ENCODE measurements around the gene CCDC191.

CCDC191 gene, protein sequence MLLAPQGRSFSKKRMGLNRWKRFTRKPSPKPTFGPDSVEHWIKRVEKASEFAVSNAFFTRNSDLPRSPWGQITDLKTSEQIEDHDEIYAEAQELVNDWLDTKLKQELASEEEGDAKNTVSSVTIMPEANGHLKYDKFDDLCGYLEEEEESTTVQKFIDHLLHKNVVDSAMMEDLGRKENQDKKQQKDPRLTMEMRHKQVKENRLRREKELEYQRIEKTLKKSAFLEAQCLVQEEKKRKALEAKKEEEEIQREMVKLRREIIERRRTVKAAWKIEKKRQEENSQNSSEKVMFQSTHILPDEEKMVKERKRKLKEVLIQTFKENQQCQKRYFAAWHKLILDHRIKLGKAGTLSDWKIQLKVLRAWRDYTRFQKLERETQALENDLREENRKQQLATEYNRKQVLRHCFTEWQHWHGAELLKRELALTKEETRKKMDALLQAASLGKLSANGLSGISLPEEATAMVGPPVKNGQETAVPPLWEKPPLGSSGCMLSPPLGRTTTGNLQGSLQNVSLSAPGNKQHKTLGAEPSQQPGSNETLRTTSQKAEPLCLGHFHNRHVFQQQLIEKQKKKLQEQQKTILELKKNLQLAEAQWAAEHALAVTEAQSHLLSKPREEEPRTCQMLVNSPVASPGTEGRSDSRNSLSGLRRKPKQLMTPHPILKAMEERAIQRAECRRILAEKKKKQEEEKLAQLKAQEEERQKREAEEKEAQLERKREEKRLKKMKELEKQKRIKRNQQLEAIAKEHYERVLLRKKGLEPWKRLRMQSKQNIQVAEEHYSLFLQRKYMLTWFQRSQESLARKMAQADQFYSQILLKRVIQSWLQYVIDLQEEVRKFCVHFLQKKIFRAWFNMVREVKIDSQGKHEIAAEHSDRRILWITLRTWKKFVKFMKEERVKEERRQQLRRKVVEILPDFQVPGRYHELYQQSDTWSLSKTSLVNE

DNA sequence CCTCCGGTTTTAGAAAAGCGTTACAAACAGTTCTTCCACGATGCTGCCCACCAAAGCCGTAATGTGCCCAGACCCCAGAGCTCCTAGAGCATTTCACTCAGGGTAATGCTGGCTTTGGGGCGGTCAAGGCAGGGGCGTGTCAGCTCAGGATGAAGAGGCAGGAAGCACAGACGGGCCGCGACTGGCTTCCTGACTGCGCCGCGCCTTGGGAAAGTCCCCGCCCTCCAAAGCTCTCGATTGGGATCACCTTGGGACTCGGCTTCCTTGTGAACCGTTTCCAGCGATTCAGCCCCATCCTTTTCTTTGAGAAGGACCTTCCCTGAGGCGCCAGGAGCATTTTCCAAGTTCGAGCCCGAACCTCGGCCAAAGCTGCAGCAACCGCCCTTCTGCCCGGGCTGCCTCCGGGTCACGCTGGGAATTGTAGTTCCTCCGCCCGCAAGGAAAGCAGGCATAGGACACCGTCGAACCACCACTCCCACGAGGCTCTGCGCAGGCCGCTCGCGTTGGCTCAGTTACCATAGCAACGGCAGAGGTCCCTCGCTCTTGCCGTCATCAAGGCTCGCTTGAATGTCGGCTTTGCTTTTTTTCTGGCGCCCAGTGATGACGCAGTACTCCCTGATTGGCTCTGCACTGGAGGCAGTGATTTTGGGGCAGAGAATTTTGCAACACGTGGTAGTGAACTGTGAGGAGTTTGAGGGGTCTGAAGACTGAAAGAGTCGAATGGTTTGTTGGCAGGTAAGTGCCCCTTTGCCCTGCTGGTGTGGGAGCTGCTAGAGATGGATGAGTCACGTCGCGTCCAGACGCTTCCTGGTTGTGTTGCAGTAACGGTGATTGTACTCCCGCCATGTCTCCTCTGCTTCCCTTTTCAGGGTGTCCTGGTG, at the start of gene CCDC191, which contains the start of gene QTRT2:
Gene CCDC191, minus strand, starts transcription at position 397 of the 881 bp plus-strand sequence. Its CDS starts 60 bp downstream, at position 337.
Gene QTRT2, plus strand, starts transcription at position 608 of the 881 bp plus-strand sequence. CDS start 8,521 bp downstream, outside the sequence.
- DNase-seq = peak; percentile 99

DNA sequence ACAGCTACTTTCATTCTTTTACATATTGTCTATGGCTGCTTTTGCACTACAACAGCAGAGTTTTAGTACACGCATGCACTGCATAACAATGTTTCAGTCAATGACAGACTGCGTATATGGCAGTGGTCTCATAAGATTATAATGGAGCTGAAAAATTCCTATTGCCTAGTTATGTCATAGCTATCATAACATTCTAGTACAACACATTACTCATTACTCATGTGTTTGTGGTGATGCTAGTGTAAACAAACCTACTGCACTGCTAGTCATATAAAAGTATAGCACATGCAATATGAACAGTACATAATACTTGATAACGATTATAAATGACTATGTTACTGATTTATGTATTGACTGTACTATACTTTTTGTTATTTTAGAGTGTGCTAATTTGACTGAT, 48.1 kb upstream of the CCDC191 start:
- DNase-seq = no peak

DNA sequence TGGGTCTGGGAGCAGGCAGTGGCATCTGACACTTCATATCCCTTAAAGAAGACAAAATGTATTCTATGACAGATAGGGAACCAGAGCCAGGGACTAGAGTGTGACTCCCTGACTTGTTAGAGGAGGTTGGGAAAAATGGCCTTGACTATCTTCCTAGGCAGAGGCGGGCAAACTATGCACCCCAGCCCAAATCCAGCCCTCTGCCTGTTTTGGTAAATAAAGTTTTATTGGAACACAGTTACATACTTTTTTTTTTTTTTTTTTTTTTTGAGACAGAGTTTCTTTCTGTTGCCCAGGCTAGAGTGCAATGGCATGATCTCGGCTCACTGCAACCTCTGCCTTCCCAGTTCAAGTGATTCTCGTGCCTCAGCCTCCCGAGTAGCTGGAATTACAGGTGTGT, 47.5 kb upstream of the CCDC191 start:
- DNase-seq = no peak

DNA sequence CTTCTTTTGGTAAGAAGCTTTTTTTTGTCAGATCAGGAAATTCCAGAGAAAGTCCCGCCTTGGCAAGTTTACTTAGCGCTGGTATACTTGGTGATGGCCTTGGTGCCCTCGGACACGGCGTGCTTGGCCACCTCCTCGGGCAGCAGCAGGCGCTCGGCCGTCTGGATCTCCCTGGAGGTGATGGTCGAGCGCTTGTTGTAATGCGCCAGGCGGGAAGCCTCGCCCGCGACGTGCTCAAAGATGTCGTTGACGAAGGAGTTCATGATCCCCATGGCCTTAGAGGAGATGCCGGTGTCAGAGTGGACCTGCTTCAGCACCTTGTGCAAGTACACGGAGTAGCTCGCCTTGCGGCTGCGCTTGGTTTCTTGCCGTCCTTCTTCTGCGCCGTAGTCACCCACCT, 46.9 kb upstream of the CCDC191 start:
- DNase-seq = no peak

DNA sequence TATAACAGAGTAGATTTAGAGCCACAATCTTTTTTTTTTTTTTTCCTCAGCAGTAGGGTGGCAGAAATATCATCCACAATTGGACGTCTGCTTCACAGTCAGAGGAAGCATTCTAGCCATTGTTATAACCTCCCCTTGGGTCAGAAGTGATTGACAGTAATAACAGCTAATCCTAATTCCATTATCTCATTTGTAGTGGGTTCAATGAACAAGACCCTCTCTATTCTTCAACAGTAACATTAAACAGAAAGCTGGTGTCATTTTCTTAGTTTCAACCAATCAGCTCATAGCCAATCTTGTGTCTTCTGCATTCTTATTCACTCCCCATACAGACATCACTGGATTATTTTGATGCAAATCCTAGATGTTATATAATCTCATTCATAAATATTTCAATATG, 44.8 kb upstream of the CCDC191 start:
- DNase-seq = no peak

DNA sequence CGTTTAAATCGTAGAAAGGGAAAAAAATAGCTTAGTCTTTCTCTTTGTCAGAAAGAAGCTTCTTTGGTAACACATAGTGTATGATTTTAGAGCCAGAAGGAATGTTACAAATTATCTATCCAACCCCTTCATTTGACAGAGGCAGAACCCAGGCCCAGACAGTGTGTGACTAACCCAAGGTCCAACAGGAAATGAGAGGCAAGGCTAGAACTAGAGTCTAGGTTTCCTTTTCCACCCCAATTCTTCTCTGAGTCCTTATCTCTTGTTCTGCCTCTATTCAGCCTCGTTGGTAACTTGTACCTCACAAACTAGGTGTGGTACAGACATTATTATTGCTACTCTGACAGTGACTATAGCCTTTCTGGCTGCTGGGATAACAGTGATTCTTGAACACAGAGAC, 39.5 kb upstream of the CCDC191 start:
- no peak for DNase-seq

DNA sequence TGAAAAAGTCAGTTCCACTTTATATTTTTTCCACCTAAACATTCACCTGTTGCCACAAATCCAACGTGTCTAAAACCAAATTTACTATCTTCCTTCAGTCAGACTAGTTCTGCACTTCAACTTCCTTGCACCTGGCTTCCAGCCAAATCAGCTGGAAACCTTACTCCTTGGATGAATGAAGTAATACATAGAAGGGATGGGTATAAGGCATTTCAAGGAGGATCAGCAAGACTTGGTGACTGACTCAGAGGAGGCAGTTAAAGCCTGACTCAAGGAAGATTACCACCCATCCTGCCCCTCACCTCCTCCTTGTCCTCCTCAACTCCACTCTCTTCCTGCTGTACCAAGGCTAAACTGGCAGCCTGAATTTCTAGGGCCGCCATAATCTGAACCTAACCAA, 37.3 kb upstream of the CCDC191 start:
- peak; percentile 45 for DNase-seq

DNA sequence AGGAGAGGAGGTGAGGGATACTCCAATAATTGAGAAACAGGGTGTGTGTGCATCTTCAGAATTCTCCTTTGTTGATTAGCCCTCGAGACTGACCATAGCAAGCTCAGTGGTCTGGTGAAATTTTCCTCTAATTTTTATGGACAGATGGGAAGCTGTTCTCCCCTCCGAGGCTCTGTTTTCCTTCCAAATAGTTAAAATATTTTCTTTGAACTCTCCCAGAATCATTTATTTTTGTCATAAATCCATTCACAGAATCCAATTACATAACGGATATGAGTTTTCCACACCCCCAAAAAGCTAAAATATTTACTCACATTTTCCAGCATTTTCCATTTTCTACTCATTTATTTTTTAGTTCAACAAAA, 36.7 kb upstream of the CCDC191 start:
- no peak for DNase-seq

DNA sequence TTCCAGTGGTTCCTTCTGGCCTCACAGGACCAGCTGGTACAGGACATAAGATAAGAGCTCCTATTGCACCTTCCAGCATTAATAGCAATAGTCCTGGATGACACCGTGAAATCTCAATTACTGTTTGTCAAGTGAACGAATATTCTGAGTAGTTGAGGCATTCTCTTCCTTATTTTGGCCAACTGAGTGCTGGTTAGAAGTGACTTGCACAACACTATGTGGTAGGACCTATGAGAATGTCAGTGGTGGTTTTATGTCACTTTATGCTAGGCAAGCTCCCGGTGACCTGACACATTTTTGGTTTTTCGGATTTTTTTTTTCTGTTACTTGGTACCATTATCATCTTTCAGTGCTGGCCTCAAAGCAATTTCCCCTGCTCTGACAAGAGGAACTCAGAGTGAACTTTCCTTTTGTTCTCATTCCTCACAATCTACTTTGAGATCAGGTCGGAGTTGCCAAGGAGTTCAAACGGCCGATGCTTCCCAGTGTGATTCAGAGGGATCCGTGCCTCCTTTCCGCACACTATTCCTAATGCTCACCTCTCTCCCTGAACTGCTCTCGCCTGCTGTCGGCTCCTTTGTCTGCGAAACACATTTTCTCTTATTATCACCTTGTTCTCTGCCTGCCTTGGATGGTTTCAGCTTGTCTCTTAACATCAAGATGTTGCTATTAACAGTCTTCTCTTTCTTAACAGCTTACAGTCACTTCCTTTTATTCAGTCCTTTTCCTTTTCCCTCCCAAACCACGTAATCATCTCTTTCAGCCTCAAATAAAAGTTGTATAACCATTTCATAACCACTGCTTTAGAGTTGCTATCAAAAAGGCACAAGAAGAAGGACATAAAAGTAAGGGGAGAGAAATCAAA, 36.1 kb upstream of the CCDC191 start:
- DNase-seq = no peak

DNA sequence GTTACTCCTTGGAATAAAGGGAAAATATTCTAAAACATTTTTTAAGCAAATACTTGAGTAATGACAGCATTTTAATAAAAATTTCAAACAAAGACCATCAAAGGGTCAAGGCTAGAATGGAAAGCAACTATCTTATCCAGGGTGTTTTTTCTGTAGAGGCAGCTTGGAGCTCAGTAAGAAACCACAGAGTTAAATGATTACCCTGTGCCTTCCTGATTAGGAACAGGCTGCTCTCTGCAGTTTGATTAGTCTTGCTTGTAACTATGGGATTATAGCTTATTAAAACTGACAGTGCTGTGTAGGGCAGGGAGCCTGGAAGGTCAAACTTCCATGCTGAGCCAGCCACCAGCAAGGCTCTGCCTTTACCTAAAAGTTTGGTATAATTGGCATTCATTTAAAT, 33.3 kb upstream of the CCDC191 start:
- DNase-seq = no peak

DNA sequence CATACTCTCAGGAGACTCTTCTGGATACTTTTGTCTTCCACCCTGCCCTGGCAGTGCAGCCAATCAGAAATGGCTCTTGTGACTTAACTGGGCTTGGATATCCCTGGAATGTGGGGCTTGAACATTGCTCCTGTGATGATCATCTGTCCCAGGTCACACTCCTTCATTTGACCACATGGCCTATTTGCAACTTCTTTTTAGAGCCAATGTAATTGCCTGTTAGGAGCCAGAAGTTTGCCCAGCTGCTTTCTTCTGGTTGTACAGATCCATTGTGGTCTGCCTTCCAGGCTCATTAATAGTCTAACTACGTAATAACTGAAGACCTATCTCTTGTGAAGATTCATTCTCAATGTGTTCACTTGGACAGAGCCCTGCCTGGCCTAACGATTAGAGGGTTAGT, 30.0 kb upstream of the CCDC191 start:
- no peak for DNase-seq

DNA sequence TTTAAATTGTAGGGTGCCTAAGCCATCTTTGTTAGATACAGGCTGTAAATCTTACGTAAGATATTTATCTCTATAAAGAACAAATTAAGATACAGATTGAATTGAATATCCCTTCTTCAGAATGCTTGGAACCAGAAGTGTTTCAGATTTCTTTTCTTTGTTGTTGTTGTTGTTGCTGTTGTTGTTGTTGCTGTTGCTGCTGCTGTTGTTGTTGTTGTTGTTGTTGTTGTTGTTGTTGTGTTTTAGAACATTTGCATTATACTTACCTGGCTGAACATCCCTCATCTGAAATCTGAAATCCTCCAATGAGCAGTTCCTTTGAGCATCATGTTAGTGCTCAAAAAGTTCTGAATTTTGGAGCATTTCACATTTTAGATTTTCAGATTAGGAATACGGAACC, 26.8 kb upstream of the CCDC191 start:
- DNase-seq = no peak

DNA sequence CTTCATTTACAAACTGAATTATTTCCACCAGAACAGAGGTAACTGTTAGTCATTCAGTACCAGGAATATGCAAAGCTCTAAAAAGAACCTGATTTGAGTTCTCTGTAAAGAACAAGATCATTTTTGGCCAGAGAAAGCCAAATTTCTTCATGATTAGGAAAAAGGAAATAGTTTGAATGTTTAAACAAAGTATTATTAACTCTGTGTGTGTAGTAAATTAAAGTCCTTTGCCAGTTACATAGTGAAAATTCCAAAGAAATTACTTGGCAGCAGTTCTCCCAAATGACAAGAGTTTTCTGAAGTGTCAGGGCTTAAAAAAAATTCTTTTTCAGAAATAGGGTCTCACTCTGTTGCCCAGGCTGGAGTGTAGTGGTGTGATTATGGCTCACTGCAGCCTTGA, 24.7 kb upstream of the CCDC191 start:
- DNase-seq = no peak

DNA sequence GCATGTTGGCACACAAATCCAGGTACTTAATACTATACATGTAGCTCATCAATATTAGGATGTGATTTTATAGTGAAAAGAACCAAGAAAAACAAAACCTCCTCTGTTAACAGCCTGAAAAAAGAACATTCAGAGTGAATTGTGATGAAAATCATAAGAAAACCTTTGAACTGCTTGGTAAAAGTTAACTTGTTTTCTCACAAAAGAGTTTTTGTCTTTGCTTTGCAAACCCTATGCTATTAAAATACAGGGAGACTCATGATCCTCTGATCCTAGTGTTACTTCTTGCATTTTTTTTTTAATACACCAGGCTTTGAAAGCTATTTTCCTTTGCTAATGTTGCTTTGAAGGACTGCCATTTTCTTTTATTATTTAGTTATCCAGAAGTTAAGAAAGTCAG, 23.9 kb upstream of the CCDC191 start:
- no peak for DNase-seq

DNA sequence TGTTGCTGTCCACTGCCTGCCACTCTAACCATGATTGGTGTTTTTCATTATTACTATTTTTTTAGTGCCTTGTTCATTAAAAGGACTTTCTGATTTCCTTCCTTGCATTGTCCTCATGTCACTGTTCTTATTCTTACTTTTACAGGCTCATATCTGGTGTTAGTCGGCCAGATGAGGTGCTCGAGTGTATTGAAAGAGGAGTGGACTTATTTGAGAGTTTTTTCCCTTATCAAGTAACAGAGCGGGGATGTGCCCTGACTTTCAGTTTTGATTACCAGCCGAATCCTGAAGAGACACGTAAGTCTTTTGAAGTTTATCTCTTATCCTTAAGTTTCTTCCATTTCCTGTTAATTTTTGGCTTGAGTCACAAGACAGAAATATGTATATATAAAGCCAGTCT, 23.4 kb upstream of the CCDC191 start:
- DNase-seq = no peak

DNA sequence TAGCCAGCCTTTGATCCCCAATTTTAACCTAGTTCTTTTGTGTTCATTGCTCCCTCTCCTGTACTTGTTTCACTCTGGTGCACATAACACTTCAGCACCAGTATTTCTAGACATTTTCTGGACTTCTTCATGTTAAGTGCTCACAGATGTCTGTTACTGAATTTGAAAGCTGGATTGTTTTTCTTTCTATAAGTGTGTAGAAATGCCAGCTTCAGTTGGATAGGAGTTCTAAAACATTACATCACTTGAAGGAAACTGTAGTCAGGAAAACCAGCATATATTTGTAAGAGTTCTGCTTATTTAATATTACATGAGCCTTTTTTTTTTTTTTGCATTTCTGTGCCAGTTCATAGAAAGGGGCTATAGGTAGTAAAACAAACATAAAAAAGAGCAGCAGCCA, 21.8 kb upstream of the CCDC191 start:
- DNase-seq = no peak

DNA sequence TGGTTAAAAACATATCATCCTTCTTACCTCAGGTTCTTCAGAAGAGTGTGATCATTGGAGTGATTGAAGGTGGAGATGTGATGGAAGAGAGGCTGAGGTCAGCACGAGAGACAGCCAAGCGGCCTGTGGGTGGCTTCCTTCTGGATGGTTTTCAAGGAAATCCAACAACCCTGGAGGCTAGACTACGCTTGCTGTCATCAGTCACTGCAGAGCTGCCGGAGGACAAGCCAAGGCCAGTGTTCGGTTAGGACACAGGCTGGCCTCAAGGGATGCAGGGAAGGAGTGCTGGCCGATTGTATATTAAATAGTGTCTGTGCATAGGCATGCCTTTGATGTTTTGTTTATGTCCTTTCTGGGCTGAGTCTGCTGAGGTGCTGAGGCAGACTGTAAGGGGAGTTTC, 20.4 kb upstream of the CCDC191 start:
- DNase-seq = no peak

DNA sequence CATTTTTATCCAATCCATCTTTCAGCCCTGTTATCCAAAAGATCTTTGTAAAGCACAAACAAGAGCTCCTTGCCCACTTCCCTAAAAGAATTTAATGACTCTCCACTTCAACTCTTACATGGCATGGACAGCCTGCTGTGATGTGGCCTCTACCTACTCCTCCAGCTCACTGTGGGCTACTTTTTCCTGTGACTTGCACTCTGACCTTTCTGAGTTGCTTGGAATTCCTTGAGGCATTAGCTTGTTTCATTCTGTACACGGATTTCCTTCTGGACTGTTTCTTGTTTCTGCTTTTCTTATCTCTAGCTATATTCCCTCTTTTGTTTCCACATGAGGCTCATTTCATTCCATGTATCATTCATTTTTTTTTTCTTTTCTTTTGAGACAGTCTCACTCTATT, 15.5 kb upstream of the CCDC191 start:
- DNase-seq = no peak

DNA sequence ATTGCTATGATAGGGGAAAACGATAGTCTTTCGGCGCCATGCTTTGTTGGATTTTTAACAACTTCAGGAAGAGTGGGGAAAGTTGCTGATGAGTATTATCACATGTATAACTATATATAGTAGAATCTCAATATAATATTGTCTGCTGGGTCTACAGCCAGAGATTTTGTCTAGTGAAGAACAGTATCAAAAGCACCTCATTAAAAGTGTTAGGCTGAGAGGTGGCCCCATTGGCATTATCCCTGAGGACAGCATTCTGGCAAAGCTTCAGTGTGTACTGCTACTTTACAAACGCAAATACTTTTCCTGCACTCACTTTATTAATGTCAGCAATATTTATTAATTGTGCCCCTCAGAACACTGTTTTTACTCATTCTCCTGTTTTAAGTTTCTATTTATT, 12.0 kb upstream of the CCDC191 start:
- no peak for DNase-seq

DNA sequence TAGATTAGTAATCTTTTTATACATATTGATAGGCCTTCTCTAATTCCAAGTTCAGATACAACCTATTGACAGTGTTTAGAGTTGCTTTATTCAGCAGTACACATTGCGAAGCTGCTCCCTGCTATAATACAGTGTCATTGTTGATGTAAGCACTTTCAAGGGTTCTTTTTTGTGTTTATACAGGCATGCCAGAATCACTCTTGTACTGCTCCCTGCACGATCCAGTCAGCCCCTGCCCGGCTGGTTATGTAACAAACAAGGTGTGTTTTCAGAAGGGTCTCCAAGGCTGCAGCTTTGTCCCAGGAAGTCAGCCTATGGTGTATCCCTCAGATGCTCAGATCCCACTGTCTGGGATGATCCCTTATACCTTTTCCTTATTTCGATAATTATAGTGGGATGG, 11.5 kb upstream of the CCDC191 start:
- no peak for DNase-seq

DNA sequence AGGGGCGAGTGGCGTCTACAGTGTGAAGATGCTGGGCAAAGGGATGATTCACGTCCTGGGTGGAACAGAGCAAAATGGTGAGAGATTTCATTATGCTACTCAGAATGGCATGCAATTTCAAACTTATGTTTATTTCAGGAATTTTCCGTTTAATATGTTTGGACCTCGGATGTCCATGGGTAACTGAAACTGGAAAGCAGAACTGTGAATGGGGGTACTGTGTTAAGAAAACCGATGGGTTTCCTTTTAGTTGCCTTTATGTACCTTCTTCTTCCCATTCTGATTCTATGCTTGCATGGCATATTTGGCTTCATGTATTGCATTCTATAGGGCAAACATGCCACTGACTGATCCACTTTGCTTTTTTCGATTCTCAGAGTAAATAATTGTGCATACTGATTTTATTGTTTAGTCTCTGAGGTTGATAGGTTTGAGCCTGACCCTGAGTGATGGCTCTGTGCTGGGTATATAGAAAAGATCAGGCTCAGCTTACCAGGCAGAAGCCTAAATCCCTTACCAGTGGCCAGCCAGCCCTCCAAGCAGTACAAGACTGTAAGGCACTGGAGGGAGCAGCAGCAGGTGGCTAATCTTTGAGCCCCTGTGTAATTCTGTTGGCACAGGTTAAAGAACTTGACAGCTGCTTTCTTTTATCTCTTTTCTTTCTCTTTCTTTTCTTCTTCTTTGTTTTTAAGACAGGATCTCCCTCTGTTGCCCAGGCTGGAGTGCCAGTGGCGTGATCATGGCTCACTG, 4.8 kb upstream of the CCDC191 start:
- DNase-seq = no peak

Measured in left hindlimb (tissue), 1 donor.